Right kidney (tissue), 1 donor: ENCODE data around the gene MXD4.
"Not testable (repeated sequence)": the region's sequence is repeated elsewhere in the genome, so short reads cannot be mapped to it uniquely, and the experiment has no call there.

ENCODE experiments used
- DNase-seq: peaks from one replicate; pipeline ENCODE4 v3.0.0-alpha.2; 2016

MXD4 gene

DNA sequence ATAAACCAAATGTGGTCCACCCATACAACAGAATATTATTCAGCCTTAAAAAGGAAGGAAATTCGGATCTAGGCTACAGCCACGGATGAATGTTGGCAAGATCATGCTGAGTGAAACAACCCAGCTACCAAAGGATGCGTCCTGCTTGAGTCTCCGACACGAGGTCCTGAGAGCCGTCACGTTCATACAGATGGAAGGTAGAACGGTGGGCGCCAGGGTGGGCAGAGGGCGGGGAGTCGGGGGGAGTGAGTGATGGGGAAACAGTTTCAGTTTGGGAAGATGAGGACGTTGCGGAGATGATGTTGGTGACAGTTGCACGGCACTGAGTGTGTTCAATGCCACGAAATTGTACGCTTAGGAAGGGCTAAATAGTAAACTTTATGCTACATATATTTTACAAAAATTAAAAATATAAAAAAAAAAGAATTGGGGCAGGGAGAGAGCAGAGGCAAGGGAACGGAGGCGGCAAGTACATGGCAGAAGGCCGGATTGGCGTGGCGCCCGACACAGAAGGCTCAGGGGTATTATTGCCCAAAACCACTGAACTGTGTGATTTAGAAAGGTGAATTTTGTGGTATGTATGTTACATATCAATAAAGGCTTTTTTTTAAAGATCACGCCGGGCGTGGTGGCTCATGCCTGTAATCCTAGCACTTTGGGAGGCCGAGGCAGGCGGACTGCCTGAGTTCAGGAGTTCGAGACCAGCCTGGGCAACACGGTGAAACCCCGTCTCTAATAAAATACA is 14.8 kb upstream of the MXD4 start:
- no peak for DNase-seq

DNA sequence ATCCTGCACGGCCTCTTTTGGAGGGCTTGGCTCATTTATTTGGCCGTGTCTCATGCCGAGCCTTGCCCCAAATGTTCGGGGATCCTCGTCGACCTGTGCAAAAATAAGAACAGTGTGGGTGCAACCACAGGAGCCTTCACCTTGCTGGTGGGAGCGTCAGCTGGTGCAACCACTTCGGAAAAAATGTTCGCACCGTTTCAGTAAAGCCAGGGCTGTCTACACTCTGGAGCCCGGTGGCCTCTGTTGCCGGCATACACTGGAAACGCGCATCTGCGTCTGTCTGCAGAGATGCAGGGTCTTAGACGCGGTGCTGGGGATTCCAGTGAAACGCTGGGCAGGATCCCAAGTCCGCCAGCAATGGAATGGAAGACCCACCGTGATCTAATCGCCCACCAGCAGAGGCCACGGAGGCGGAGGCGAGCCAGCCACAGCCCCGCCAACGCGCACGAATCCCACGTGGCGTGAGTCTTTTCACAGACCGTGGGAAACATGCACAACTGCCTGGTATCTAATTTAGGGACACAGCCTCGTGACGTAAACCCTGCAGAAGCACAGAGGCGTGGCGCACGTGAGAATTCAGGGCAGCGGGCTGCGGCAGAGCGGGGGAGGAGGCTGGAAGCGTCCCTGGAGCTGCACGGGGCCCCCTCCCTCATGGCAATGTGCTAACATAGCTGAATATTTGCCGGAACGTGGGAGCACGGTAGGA is 13.8 kb upstream of the MXD4 start:
- DNase-seq = no peak

DNA sequence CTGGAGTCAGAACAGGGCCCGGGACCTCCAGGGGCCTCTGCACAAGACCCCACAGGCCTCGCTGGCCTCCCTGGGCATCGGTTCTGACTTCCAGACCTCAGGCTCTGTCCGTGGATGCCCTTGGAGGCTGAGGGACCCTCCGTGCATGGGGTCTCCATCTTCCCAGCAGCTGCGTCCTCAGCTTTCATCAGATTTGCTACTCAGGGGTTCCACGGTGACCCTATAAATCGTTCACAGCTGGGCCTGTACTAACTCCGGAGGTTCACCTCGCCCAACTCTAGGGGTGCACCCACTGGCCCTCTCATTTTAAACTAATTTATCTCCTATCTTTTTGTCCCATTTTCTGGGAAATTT is 13.1 kb upstream of the MXD4 start:
- DNase-seq = not testable (repeated sequence)

DNA sequence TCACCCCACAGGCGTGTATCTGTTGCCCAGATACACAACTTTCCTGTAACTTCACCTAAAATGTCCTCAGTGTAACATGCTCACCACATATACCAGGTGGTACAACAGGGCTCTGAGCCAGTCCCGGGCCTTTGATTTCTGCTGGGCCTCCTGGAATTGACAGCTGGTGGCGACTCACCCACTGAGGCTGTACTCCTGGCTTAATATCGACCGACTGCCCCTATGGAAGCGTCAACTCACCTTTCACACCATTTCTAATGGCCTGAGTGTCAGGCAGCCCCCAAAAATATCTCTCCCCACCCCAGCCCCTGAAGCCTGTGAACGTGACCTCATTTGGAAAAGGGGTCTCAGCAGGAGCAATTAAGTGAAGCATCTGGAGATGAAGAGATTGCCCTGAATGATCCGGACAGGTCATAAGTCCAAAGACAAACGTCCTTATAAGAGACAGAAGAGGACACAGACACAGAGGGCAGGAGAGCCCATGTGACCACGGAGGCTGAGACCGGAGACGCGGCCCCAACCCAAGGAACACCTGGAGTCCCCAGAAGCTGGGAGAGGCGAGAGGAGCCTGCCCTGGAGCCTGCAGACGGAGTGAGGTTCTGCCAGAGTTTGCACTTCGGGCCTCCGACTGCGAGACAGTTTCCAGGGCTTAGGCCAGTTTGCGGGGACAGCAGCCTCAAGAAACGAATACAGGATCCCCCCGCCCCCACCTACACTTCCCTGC is 12.6 kb upstream of the MXD4 start:
- DNase-seq = no peak

DNA sequence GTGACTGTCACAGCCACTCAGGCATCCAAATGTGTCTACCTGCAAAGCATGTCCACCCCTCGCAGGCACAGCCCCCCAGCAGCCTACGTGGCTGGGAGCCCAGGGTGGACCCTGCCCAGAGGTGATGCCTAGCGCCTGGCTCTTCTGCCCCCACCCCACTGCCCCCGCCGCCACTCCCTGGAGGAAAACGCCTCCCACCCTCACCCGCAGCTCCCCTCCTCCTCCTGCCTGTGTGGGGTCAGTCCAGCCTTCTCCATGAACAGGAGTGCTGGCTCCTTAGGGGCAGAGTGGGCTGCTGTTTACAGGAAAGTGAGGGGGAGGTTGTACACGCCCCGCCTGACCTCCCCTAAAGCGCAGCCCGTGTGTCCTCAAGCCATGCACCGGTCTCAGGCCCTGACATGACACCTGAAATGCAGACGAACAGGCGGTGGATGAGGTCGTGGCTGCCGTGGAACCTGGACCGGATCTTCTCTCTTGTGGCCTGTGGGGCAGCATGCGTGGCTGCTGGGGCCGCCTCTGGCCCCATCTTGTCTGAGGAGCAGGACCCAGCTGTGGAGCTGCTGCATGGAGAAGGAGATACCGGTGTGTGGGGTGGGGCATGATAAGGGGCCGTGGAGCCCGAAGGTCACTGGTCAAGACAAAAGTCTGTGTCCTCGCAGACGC is 11.9 kb upstream of the MXD4 start:
- DNase-seq = no peak

DNA sequence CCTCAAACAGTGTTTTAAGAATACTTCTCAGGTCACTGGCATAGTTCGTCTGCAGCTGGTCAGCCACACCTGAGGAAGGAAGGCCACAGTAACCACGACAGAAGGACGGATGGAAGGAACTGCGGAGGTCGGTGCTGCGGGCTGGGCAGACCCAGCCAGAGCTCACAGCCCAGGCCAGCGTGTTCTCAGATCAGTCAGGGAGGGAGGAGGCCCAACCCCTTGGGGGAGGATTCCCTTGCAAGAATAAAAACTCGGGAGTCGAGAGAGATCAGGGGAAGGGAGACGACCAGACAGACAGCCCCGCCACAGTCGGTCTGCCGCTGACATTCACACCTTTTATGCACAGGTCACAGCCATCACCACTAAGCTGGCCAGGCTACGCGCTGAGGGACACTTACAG is 11.3 kb upstream of the MXD4 start:
- no peak for DNase-seq

DNA sequence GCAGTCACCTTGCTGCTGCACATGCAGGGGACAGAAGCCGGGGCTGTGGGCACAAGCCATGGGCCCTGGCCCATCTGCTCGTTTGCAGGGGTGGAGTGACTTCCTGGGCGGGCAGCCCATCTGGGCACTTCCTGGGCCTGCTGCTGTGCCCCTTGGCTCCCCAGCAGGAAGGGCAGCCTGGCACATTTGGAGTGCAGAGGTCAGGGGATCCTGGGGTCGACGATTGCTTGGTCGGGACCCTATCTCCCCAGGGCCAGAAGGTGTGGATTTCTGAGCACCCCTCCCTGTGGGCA is 10.9 kb upstream of the MXD4 start:
- no peak for DNase-seq

DNA sequence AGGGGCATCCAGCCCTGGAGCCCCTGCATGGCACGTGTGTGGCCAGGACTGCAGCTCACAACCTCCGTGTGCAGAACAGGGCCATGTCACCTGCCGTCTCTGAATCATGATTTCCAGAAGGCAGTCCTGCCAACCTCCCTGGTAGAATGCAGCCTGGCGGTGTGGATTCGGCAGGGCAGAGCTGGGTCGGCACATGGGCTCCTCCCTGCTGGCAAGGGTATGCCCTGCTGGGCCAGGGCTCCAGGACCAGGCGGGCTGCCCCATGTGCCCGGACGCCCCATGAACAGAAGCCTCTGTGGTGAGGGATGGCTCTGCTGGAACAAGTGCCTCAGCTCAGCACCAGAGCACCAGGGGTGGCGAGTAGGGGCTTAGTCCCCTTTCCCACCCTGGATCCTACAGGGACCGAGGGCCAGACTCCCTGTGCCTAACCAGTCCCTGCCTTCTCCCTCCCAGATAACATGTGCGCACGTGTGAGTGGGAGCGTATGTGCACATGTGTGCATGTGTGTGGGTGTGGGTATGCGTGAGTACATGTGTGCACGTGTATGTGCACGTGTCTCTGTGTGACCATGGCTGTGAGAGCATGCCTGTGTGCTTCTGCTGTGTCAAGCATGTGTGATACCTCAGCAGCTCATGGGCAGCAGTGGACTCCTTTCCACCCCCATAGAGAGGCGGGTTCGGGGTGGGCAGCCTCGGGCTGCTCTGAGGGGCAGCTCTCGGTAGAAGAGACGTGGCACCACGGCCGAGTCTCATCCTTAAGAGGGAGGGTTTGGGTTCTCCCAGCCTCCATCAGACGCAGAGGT is 10.3 kb upstream of the MXD4 start:
- no peak for DNase-seq

DNA sequence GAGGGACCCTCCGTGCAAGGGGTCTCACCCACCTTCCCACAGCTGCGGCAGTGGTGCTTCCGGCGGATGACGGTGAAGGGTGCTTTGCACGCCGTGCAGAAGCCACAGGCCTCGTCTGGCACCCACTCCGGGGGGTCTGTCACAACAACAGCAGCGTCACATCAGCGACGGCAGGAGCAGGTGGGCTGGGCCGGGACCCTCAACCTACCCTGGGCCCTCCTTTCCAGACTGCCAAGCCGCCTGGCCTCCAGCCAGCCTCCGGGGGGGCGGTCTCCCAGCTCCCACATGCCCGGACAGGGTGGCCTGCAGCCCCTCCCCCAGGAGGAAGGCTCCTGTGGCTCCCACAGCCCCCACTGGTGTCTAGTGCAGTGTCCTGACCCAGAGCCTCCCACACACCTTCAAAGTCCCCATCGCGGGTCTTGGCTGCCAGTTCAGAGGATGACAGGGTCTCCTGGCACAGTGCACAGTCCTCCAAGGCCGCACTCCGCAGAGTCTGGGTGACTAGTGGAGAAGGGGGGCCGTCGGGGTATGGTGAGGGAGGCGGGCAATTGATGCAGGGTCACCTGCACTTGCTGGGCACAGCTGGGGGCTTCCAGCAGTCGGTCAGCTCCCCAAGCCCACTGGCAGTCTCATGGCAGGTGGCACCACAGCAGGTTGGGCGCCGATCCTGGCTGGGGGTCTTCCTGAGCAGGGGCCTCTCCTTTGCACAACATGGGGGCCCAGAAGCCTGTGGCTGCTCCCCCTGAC is 9.5 kb upstream of the MXD4 start:
- no peak for DNase-seq

DNA sequence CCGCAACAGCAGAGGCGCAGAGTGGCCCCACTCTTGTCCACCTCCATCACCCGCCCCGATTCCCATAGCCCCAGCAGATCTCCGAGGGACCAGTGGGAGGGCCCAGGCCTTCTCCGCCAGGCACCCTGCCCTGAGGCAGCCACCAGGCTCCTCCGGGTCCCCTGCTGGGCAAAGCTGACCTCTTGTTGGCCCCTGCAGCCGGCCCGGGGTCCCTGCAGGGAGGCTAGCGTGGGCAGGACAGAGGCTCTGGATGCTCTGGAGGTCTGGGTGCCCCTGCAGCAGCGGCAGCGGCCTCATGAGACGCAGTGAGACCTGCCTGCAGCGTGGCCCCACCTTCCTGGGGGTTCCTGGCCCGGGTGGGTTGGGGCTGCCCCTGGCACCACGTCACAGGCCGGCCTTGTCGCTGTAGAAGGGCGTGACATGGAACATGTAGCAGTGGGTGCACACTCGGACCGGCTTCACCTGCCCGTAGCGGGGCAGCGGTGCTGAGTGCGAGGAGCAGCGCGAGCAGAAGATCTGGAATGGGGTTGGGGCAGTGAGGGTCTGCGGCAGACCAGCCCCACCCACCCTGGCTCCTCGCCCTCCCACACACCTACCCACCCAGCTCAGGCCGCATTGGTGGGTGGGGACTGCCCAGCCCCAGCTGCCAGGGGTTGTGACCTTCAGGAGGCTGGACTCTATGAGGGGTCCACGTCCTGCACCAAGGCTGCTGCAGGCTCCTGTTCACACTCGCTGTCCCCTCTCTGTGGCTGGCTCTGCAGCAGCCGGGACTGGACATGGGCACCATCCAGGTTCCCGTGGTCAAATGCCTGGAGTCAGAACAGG is 8.6 kb upstream of the MXD4 start:
- no peak for DNase-seq

DNA sequence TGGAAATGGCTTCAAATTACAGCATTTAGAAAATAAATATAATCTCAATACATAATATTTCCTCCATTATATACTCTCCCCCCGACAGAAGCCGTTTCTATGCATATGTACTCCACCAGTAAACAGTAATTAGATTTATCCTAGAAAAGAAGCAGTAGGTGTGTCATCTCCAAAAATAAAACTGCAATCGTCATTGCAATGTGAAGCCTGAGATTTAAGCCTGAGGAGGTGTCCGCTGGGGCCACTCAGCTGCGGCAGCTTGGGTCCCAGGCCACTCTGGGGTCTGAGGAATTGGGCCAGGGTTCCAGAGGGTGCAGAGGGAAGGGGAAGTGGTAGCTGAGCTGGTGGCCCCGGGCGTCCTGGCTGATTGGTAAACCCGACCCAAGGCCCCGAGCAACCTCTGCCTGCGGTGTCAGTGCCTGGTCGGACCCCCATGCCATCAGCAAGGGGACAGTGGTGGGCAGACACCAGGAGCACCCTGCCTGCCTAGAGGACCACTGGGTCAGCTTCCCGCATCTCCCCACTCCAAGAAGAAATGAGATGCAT is 7.8 kb upstream of the MXD4 start:
- no peak for DNase-seq

DNA sequence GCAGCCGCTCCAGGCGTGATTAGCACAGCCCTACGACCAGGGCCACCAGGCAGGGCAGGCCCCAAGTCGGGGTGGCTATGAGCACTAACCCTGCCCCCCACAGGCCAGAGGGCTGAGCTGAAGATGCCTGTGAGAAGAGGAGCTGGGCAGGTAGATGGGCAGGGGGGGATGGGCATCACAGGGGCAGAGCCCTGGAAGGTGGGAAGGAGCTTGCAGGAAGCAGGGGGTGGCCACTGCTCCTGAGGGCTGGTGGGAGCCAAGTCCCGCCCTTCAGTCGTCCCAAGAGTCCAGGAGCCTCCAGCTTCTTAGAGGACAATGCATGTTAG is 7.3 kb upstream of the MXD4 start:
- no peak for DNase-seq

DNA sequence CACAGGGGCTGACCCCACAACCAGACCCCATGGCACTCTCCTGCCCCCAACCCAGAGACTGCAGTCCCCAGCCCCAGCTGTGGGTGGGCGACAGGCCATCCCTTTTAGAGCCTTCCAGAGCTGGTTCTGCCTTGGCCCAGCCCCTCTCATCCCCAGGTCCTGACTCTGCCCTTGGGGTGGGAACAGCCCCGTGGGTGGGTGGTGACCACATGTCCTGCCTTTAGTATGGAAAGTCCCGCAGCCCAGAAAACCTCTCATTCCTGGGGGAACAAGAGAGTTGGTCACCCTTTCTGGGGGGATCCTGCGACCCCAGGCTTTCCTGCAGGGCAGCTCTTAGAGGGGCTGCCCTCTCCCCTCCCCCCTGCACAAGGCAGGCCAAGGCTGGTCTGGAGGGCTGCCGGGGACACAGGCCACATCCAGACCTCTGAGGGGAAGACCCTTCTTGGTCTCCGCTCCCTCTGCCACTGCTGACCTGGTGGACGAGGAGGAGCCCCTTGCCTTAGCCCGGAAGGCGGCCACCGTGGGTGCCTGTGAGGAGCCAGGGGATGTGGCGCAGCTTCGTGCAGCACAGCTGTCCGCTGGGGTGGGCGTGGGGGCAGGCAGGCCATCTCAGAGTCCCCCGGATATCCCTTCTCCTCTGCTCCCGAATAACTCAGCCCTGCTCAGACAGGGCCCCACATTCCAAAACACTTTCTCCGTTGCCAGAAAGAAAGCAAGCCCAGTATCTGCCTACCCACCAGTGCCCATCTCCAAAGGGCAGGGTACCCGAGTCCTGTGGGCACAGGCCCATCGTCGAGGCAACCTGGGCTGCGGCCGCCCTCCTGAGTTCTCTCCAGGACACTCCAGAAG is 6.7 kb upstream of the MXD4 start:
- no peak for DNase-seq

DNA sequence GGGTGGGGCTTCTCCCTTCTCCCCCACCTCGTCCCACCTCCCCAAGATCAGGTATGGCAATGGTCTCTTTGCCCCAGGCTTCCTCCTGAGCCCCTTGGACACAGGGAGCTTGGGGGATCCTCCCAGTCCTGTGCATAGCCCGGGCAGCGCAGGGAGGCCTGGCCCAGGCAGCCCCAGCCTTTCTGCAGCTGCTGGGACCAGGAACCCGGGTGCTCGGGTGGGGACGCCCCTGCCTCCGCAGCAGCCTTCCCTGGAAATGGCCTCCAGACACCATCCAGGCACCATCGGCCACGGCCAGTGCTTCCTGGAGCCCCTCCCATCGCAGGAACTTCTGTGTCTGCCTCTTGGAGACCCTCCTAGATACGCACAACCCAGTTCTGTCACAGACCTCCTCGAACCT is 5.9 kb upstream of the MXD4 start:
- no peak for DNase-seq

DNA sequence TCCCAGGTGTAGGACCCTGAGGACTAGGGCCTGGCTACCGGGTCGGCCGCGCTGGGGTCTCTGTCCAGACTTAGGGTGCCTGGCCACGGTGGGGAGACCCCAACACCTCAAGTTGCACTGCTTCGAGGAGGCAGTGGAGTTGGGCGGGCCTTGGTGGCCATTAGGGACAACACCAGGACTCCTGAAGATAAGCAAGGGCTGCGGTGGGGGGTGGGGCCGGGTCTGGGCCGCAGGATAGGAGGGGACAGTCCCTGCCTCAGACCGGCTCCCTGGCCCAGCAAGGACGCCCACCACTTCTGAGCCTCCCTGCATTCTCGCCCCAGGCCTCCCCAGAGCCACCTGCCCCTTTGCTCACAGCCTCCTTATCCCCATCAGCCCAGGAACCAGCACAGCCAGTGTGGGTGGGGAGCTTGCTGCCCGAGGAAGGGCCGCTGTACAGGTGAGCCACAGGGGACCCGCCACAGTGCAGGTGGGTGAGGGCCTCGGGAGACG is 5.5 kb upstream of the MXD4 start:
- no peak for DNase-seq

DNA sequence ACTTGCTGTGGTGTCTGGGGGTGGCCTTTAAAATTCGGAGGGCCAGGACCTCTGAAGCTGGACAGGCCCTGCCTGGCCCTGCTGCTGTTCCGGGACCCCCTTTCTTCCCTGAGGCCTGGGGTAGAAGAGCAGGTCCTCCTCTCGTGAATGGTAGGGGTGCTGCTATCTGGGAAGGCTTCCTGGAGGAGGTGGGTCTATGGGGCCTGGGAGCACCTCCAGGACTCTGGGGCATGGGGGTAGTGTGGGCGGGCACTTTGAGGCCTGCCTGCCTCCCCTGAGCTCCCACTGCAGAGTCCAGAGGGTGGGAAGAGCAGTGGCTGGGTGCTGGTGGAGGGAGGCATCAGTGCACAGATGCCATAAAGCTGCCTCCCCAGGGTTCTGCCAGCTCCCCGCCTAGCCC is 4.9 kb upstream of the MXD4 start:
- DNase-seq = no peak

DNA sequence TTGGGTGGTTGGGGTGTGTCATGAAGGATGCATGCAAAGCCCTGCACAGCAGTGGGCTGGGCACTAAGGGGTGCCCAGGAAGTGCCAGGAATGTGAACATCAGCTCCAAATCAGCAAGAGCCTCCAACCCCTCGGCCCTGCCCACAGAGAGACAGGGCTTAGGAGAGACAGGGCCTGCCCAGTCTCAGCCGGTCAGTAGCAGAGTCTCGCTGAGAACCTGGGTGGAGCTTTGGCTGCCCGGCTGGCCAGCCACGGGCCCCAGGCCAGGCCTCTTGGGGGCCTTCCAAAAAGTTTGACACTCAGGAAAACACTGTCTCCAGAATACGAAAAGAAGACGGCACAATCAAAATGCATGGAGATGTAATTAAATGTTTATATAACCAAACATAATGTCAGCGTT is 4.3 kb upstream of the MXD4 start:
- no peak for DNase-seq

DNA sequence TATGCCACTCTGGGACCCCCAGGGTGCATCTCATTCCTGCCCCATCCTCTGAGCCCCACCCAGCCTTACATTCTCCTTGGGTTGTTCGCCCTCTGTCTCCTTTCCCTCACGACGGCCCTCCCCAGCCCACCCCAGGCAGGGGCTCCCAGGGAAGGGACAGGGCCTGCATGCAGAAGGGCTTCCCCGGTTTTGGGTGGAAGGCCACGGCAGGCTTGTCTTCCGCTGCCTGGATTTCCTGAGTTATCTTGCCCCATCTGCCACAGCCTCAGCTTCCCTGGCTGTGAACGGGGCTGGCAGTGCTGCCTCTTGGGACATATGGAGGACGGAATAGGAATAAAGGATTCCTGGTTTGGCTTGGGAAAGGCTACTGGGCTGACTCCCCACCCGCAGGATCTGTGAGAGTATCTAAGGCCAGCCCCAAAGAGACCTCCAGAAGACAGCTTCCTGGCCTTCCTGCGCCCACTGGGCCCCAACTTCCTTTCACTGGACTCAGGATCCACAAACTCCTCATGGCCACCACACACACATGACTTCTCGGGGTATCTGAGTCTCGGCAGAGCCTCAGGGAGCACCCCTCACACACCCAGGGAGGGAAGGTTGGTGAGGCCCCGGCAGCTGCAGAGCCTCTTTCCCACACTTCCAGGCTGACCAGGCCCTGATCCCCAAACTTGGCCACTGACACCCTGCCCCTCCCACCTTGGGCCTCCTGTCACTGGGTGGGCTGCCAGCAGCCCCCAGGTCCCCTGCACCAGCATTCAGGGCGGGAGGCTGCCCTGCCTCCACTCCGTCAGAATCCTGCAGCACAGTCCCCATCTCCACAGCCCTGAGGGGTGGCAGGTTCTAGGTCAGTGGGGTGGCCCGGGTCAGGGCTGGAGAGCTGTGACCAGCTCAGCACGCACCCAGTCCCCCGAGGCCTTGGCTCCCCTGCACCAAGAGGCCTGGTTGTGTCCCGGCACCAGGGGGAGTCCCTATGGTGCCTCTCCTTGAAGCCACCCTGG is 3.5 kb upstream of the MXD4 start:
- DNase-seq = no peak
